ENCODE results near the gene GRAMD1B. TPM values are rescaled to one million over a fixed set of nuclear protein-coding genes. Genes with fewer than 3 reads are reported as not detected.

GRAMD1B gene
- total RNA-seq, 1 donor from 2014 or later, result 2.0 TPM

DNA sequence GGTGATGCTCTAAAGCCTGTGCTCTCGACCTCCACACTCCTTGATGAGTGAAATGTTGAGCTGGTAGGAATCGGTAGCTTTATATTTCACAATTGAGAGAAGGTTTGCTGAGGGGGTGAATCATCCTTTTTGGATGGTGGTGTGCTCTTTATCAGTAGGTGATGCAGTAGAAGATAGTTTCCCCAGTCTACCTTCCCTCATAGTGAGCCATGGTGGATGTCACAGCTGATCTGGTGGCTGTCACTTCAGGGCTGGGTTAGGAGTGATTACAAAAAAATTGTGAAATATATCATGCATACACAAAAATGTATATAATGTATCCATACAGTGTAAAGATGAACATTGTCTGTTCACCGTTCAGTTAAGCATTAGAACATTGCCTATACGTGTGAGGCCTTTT, 105.3 kb downstream of the GRAMD1B start:
- DNase-seq (ENCODE audit: low read depth), result no peak

DNA sequence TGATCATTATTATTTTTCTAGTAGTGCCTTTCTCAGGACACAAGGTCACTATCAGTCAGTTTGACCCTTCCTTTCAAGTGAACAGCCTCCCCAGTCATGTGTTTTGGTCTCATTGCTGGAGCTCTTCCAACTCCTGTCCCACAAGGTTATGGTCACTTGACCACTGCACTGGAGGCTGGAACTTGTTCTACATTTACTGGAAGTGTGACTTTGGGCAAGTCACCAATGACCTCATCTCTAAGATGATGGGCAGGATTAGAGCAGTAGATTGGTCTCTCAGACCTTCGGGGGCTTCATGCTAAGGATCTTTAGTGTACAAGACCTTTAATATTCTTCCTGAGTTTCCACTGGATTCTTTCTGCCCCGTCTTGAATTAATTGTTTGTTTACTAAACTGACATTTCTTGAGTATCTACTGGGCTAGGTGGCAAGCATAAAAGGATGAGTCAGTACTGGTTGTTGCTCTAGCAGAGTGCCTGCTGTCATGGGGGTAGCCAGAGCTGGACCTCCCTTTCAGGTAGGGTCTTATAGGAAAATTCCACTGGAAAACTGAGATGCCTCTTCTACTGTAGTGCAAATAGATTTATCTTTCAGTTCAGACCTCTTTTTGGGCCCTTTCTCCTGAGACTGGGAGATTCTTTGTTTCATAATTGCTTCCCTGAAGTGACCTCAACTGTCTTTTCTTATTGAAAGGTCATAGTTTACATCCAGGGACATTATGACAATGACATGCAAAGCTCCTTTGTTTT, 106.8 kb downstream of the GRAMD1B start:
- peak; percentile 43 for DNase-seq (ENCODE audit: low read depth)

GRCh38 chr11:123537726-123538125, 107.7 kb downstream of the GRAMD1B start:
- no peak for DNase-seq (ENCODE audit: low read depth)

DNA sequence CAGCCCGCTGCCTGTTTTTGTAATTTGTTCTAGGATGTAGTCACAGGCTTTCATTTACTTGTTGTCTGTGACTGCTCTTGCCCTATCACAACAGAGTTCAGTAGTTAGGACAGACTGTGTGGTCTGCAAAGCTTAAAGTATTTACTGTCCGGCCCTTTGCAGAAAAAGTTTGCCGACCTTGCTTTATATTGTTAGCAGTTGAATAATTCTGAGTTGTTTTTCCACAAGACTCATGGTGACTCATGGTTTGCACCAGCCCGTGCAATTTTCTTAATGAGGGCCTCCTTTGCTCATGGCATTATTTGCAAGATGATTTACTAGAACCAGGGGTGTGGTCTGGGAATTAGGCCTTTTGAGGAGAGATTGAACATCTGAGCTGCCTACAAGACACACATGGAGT, 113.7 kb downstream of the GRAMD1B start:
- peak; percentile 96 for DNase-seq (ENCODE audit: low read depth)

DNA sequence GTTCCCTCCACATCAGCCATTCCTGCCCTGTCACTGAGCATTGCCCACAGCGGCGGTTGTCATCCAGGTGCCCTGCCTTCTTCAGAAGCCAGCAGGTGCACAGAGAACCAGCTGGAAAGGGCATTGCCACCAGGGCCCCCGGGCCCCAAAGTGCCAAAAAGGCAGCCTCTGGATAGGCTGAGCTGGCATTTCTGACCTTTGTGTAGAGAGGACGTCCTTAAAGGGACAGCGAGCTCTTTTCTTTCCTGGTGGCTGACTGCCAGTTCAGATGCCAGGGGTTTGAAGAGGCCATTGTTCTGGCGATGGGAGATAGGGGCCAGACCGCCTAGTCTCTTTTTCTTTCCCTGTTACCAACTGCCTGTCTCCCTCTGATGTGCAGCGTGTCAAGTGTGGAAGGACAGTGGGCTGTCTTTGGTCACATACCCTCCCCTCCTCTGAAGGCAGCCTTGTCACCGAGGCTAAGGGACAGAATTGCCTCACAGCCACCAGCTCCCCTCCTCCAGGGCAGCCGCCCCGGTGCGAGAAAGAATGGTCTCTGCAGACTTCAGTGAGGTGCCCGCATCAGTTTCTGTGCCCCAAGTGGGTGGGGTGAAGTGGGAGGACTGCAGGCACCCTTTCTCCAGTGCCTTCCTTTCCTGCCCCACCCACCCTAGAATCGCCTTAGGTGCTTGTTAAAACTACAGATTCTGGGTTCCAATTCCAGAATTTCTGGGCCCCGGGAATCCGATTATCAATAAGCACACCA, 114.7 kb downstream of the GRAMD1B start:
- DNase-seq (ENCODE audit: low read depth), result no peak

GRCh38 chr11:123545726-123546270, 115.7 kb downstream of the GRAMD1B start:
- DNase-seq (ENCODE audit: low read depth), result no peak

GRCh38 chr11:123546515-123546914, 116.4 kb downstream of the GRAMD1B start:
- no peak for DNase-seq (ENCODE audit: low read depth)

- DNase-seq (ENCODE audit: low read depth), result no peak
Observed at GRCh38 chr11:123547180-123547579, 117.1 kb downstream of the GRAMD1B start.

GRCh38 chr11:123548774-123549173, 118.7 kb downstream of the GRAMD1B start:
- no peak for DNase-seq (ENCODE audit: low read depth)

DNA sequence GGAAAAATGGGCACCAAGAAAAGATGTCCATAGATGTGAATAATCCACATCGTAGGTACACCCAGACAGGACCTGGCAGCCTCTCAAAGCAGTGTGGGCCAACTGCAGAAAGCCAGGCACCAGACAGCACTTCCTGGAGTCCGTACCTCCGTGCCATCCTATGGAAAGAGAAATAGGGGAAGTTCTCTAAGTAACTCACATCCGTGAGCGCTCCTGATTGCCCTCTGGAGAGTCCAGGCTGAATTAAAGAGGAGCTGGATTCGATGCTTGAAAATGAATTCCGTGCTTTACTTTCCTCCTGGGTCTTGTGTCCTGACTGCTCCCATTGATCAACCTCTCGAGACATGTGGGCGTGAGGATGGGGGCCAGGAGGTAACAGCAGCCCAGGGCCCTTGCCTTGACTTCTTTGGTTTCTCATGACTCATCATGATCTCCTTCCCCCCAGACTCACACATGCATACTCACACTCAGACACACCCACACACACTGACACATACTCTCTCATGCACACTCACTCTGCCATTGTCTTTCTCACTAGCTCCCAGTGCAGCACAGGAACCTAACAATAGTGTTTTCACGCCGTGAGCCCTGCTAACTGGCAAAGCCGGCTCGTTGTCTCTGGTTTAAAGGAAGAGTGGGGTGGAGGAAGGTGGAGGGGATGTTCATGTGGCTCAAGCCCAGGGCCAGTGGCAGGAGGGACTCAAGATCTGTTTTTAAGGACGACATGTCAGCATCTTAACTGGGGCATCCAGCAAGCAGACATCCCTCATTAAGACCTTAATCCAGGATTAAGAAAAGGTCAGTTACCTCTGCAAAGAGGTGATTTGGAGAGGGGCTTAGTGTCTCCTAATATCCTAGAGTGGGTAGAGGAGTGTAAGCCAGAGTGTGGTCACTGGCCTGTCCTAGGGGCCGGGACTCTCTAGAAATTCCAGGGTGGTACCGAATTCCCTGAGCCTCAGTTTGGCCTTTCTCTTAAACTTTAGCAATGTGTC, 120.2 kb downstream of the GRAMD1B start:
- no peak for DNase-seq (ENCODE audit: low read depth)

DNA sequence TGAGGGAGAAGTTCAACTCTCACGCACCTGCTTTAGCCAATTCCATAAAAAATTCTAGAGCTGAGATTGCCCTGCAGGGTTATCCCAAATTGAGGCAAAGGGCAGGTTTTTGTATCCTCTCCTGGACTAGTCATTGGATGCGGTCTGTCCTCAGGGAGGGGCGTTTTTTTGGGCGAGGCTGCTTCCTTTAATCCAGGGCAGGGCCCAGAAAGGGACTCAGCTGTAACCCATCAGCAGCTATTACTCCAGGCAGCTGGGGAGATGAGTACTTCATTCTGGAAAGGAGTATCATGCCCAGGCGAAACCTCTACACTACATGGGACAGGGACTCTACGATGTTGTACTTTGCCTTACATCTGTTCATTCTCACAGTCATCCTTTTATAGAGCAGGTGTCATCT, 121.0 kb downstream of the GRAMD1B start:
- no peak for DNase-seq (ENCODE audit: low read depth)

DNA sequence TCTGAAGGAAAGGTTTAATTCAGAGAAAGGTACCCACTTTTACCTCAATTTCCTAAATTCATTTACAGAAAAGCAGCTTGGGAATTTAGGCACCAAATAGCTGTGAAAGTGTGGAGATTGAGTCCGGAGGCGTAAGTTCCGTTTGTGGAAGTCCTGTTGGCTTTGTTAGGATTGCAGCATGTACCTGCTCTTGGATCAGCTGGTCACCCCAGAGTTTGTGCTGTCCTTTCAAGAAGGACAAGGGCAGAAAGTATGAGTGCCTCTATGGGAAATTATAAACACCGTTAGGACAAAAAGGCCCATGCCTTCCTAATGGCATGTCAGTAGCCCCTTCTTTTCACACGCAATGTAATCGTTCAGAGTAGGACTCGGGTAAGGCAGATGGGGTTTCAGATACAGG, 126.6 kb downstream of the GRAMD1B start:
- DNase-seq (ENCODE audit: low read depth), result no peak

- no peak for DNase-seq (ENCODE audit: low read depth)
Observed at GRCh38 chr11:123558536-123559315, 128.7 kb downstream of the GRAMD1B start.

DNA sequence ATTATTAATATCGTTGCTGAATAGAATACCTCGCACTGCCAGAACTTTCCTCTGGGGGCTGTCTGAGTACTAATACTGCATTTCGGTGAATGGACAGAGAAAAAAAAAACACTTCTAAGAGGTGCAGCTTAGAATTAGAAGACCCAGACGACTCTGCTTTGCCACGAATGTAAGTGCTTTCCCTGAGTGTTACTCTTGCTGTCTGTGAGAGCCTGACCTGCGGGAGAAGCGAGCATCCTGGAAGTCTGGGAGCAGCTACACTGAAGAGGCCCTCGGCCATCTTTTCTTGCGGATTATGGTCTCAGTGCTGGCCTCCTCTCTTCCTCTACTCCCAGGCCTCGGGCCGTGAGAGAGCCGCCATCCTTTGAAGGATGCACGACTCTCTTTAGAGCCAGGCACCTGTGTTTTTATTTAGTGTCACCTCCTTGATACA, 129.5 kb downstream of the GRAMD1B start:
- DNase-seq (ENCODE audit: low read depth), result no peak

GRCh38 chr11:123560006-123560405, 129.9 kb downstream of the GRAMD1B start:
- no peak for DNase-seq (ENCODE audit: low read depth)

- DNase-seq (ENCODE audit: low read depth), result no peak
Observed at GRCh38 chr11:123561431-123561800, 131.3 kb downstream of the GRAMD1B start.

GRCh38 chr11:123562158-123562557, 132.1 kb downstream of the GRAMD1B start:
- DNase-seq (ENCODE audit: low read depth), result no peak

- DNase-seq (ENCODE audit: low read depth), result no peak
Observed at GRCh38 chr11:123562829-123563228, 132.8 kb downstream of the GRAMD1B start.

GRCh38 chr11:123564221-123564620, 134.2 kb downstream of the GRAMD1B start:
- no peak for DNase-seq (ENCODE audit: low read depth)

DNA sequence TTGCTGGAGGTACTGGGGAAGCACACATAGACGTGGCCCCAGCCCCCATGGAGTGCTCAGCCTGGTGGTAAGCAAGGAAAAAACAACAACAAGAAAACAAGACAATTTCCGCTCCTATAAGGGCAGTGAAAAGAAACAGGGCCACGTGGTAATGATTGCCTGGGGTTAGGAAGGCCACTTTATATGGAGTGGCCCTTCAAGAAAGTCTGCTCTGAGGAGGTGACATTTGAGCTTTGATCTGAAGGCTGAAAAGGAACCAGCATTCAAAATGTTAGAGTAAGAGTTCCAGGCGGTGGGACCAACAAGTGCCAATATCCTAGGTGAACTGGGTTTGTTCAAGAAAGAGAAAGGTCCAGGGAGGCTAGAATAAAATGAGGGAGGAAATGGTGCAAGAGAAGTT, 136.8 kb downstream of the GRAMD1B start:
- DNase-seq (ENCODE audit: low read depth), result no peak

- no peak for DNase-seq (ENCODE audit: low read depth)
Observed at GRCh38 chr11:123567466-123567865, 137.4 kb downstream of the GRAMD1B start.
